Lung (tissue), 12 donors: ENCODE data around the gene SLC44A5. TPM values are rescaled to one million over a fixed set of nuclear protein-coding genes. Genes with fewer than 3 reads are reported as not detected.
"Not testable (repeated sequence)": the region's sequence is repeated elsewhere in the genome, so short reads cannot be mapped to it uniquely, and the experiment has no call there.

Experiments
- ATAC-seq: fragments of 200-7000 bp; cut with Tn5 transposase; one replicate; pipeline ENCODE4 v1.9.1; 2020; ENCODE audit warnings: moderate number of reproducible peaks; ENCODE audit not compliant: insufficient read depth, low FRiP score
- DNase-seq, 3 donors: peaks; one replicate each; pipeline ENCODE4 v3.0.0-alpha.2; 2013 to 2017
- H3K27ac ChIP-seq, 2 donors: one replicate each; pipeline ENCODE4 v1.5.1; 2013; ENCODE audit warnings: mild to moderate bottlenecking in 2 of 2, moderate library complexity in 2 of 2, control low read depth in 1 of 2, inconsistent platforms in 1 of 2, low read depth in 1 of 2, low read length in 1 of 2
- H3K27me3 ChIP-seq, 3 donors: one replicate each; pipeline ENCODE4 v1.5.1; 2013; ENCODE audit warnings: low read length in 2 of 3; ENCODE audit not compliant: control insufficient read depth in 3 of 3, insufficient read depth in 3 of 3
- H3K36me3 ChIP-seq, 4 donors: one replicate each; pipeline ENCODE4 v1.5.1; 2013; ENCODE audit warnings: low read length in 4 of 4, mild to moderate bottlenecking in 1 of 4, moderate library complexity in 1 of 4; ENCODE audit not compliant: control insufficient read depth in 4 of 4, insufficient read depth in 4 of 4
- H3K4me1 ChIP-seq, 5 donors: one replicate each; pipeline ENCODE4 v1.5.1; 2013; ENCODE audit warnings: low read length in 5 of 5, mild to moderate bottlenecking in 2 of 5, moderate library complexity in 1 of 5; ENCODE audit not compliant: control insufficient read depth in 5 of 5, insufficient read depth in 5 of 5
- H3K4me3 ChIP-seq: one replicate; pipeline ENCODE4 v1.5.1; 2013; ENCODE audit warnings: mild to moderate bottlenecking, control low read depth, moderate library complexity
- H3K9ac ChIP-seq, 2 donors: one replicate each; pipeline ENCODE4 v1.5.1; 2013; ENCODE audit warnings: low read length in 2 of 2, control low read depth in 1 of 2; ENCODE audit not compliant: insufficient read depth in 1 of 2
- H3K9me3 ChIP-seq, 4 donors: one replicate each; pipeline ENCODE4 v1.5.1; 2013; ENCODE audit warnings: low read length in 3 of 4, mild to moderate bottlenecking in 1 of 4, moderate library complexity in 1 of 4; ENCODE audit not compliant: control insufficient read depth in 4 of 4, insufficient read depth in 3 of 4
- WGBS, 2 donors: extraction: QIAGEN DNeasy Blood & Tissue Kit; methylation state at CpG; one replicate each; pipeline ENCODE4 v1.1.7; 2013; 5-methylcytosine and 5-hydroxymethylcytosine counted together
- polyA plus RNA-seq, 2 donors: library from polyadenylated mRNA; stranded (reverse); fragments of 200-250 nt; gene quantifications; one replicate each; pipeline ENCODE4 v1.2.1, GENCODE V29; 2013
- total RNA-seq, 2 donors: library from RNA; depleted of rRNA in 1 of 2; stranded (reverse); fragments of >200 nt in 1 of 2; gene quantifications; one replicate each; pipeline ENCODE4 v1.2.1, GENCODE V29; 2014 to 2021
- TF ChIP-seq, protein P1 (sequence below): IDR thresholded peaks from 2 replicates; pipeline ENCODE4 v1.5.1; 2012; ENCODE audit warnings: mild to moderate bottlenecking; ENCODE audit errors: control extremely low read depth, extremely low read depth
- donor health status: control.
- donor health status: control.
- donor health status: Bipolar disorder and iron deficiency.
- donor health status: healthy.
- donor health status: DM: yes; HTN: yes; CAD: no.

SLC44A5 gene
- total and polyA plus RNA-seq, 4 donors: 0.10 to 1.6 (median 0.43) TPM

DNA sequence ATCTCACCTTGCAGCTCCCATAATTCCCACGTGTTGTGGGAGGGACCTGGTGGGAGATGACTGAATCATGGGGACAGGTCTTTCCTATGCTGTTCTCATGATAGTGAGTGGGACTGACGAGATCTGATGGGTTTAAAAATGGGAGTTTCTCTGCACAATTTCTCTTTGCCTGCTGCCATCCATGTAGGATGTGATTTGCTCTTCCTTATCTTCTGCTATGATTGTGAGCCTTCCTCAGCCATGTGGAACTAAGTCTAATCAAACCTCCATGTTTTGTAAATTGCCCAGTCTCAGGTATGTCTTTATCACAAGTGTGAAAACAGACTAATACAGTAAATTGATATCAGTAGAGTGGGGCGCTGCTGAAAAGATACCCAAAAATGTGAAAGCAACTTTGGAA, 195.7 kb downstream of the SLC44A5 start:
- Histone ChIP-seq H3K4me1 (no peaks in the 10 kb centered on the region), H3K9me3 (peaks cover 0 to 4% (median 2%) of the 10 kb centered on the region in 4 donors), H3K36me3 (no peaks in the 10 kb centered on the region), H3K9ac (no peak overlapping the region), H3K27me3 (no peaks in the 10 kb centered on the region), H3K27ac (no peak overlapping the region), H3K4me3 (no peak overlapping the region)
- WGBS, 2 donors: 82 to 84% methylated on average over 3 of the region's 3 CpGs
- no peak for ATAC-seq
- TF ChIP-seq, protein P1, sequence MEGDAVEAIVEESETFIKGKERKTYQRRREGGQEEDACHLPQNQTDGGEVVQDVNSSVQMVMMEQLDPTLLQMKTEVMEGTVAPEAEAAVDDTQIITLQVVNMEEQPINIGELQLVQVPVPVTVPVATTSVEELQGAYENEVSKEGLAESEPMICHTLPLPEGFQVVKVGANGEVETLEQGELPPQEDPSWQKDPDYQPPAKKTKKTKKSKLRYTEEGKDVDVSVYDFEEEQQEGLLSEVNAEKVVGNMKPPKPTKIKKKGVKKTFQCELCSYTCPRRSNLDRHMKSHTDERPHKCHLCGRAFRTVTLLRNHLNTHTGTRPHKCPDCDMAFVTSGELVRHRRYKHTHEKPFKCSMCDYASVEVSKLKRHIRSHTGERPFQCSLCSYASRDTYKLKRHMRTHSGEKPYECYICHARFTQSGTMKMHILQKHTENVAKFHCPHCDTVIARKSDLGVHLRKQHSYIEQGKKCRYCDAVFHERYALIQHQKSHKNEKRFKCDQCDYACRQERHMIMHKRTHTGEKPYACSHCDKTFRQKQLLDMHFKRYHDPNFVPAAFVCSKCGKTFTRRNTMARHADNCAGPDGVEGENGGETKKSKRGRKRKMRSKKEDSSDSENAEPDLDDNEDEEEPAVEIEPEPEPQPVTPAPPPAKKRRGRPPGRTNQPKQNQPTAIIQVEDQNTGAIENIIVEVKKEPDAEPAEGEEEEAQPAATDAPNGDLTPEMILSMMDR: no peak
- no peak for DNase-seq

DNA sequence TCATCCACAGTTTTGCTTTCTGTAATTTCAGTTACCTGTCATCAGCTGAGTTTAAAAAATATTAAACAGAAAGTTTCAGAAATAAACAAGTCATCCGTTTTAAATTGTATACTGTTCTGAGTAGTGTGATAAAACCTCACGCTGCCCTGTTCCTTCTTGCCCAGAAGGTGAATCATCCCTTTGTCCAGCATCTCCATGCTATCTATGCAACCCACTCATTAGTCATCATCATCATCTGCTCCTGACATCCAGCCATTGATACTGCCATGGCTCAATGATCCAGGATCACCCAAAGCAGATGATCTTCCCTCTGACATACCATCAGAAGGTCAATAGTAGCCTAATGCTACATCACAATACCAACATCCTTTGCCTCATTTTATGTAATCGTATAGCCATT, 198.3 kb downstream of the SLC44A5 start:
- Histone ChIP-seq H3K36me3 (no peaks in the 10 kb centered on the region), H3K4me3 (no peak overlapping the region), H3K27me3 (no peaks in the 10 kb centered on the region), H3K27ac (no peak overlapping the region), H3K4me1 (no peaks in the 10 kb centered on the region), H3K9ac (no peak overlapping the region), H3K9me3 (peaks cover 0 to 4% (median 2%) of the 10 kb centered on the region in 4 donors)
- DNase-seq (no peak), ATAC-seq (no peak)
- WGBS, 2 donors: 79% methylated on average over 3 of the region's 3 CpGs
- TF ChIP-seq, protein P1: no peak

DNA sequence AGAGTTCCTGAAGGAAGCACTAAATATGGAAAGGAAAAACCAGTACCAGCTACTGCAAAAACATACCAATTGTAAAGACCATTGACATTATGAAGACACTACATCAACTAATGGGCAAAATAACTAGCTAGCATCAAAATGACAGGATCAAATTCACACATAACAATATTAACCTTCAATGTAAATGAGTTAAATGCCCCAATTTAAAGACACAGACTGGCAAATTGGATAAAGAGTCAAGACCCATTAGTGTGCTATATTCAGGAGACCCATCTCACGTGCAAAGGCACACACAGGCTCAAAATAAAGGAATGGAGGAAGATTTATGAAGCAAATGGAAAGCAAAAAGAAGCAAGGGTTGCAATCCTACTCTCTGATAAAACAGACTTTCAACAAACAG, 206.2 kb downstream of the SLC44A5 start:
- not testable (repeated sequence) for H3K9me3 ChIP-seq, H3K9ac ChIP-seq, H3K27me3 ChIP-seq, H3K27ac ChIP-seq, DNase-seq, H3K4me1 ChIP-seq, H3K4me3 ChIP-seq, ATAC-seq, H3K36me3 ChIP-seq
- WGBS, 2 donors: 49 to 65% methylated on average over 1 of the region's 1 CpG

DNA sequence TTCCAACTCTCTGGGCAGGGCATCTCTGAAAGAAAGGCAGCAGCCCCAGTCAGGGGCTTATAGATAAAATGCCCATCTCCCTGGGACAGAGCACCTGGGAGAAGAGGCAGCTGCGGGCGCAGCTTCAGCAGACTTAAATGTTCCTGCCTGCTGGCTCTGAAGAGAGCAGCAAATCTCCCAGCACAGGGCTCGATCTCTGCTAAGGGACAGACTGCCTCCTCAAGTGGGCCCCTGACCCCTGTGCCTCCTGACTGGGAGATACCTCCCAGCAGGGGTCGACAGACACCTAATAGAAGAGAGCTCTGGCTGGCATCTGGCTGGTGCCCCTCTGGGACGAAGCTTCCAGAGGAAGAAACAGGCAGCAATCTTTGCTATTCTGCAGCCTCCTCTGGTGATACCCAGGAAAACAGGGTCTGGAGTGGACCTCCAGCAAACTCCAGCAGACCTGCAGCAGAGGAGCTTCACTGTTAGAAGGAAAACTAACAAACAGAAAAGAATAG, 207.7 kb downstream of the SLC44A5 start:
- H3K4me3 ChIP-seq, H3K27ac ChIP-seq, H3K9ac ChIP-seq, H3K4me1 ChIP-seq, H3K9me3 ChIP-seq, H3K27me3 ChIP-seq, ATAC-seq, H3K36me3 ChIP-seq, DNase-seq: not testable (repeated sequence)
- WGBS, 2 donors: 79 to 80% methylated on average over 5 of the region's 5 CpGs
